SH-SY5Y (cell line): ENCODE measurements around the gene OR4K1.

Source experiments
- GATA2 ChIP-seq: IDR thresholded peaks from 2 replicates; pipeline ENCODE4 v1.6.1; 2011; ENCODE audit warnings: mild to moderate bottlenecking, low read depth, low read length
- GATA3 ChIP-seq: IDR thresholded peaks from 2 replicates; pipeline ENCODE4 v1.6.1; 2011; ENCODE audit warnings: low read depth, mild to moderate bottlenecking, low read length, moderate library complexity

DNA sequence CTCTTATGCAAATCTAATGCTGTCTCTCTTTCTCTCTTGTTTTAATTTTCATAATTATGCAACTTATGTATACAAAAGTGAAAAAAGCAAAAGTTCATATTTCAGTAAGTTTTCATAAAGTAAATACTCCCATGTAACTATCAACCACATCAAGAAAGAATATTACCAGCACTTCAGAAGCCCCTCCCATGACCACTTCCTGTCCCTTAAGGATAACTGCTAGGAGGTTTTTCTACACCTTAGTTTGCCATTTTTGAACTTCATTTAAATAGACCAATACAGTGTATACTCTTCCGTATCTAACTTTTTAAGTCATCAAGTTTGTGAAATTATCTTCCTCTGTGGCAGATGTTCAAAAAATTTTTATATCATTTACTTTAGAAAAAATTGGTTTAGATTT lies 44.1 kb downstream of the OR4K1 start:
- TF ChIP-seq GATA3 (no peak), GATA2 (no peak)
